CD4-positive, alpha-beta T cell treated with Interleukin-10 for 1 hour (primary cell): ENCODE measurements around the gene KBTBD6.
"Not testable (repeated sequence)": the region's sequence is repeated elsewhere in the genome, so short reads cannot be mapped to it uniquely, and the experiment has no call there.

Experiments used
- DNase-seq: peaks from one replicate; pipeline ENCODE4 v3.0.0-alpha.2; 2020

KBTBD6 gene

GRCh38 chr13:41133951-41134350, 1.3 kb upstream of the KBTBD6 start:
- DNase-seq, result no peak

DNA sequence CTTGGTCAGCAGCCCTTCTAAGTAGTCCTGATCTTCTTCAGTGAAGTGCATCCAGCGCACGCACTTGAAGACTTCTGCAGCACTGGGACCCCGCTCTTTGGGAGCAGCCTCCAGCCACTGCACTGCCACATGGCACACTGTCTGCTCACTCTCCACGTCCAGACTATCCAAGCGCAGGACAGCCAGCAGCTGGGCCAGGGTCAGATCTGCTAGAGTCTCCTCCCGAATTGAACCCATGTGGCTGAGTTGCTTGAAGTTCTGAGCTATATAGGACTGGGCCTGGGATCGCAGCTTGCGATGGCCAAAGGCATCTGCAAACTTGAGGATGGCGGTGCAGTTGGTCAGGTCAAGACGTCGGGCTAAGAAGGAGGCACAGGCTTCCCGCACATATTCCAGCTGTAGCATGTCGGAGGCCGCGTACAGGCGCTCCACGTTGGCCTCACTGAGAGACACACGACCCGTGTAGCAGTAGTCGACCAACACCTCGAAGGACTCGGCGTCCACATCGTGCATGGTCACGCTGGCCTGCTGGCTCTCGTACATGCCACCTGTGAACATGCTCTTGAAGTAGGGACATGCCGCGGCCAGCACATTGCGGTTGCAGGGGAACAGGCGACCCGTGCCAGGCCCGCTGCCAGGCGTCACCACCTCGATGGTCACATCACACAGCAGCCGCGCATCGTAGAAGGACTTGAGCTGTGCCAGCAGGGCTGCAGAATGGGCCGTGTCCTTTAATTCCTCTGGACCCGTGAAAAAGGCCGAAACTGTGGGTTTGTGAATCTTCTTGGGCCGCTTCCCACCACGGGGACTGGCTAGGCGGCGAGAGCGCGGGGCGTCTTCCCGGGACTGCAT, 716 bp downstream of the KBTBD6 start:
- DNase-seq, result not testable (repeated sequence)

DNA sequence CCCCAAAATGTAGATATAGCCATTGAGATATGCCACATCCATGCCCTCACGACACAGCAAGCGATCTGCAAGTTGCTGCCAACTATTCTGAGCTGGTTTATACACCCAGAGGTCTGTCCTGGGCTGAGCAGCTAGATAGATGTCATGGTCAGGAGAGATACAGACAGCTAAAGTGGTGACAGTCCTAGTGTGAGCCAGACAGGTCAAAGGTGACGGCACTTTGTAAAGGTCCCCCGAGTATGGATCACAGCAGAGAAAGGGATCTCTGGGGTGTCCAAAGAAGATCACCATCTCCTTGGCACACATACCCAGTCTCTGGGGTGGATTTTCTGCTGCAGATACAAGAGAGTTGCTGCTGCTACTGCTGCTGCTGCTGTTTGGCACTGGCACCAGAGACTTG, 1.4 kb downstream of the KBTBD6 start:
- not testable (repeated sequence) for DNase-seq

DNA sequence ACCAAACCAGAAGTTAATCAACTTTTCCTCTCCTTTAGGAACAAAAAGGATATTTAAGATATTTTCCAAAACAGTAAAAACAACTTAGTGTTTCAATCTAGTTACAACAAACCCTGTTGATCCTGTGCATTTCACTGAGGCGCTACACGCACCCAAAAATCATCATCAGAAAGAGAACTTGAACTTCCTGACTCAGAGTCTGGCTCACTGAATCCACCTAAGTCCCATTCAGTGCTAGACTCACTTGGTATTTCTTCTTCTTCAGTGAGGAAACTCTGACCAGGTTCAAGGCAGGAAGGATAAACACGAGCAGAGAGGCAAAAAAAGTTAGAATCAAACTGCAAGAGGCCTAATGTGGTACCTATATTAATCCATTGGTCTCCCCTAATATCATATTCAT, 2.2 kb downstream of the KBTBD6 start:
- no peak for DNase-seq

DNA sequence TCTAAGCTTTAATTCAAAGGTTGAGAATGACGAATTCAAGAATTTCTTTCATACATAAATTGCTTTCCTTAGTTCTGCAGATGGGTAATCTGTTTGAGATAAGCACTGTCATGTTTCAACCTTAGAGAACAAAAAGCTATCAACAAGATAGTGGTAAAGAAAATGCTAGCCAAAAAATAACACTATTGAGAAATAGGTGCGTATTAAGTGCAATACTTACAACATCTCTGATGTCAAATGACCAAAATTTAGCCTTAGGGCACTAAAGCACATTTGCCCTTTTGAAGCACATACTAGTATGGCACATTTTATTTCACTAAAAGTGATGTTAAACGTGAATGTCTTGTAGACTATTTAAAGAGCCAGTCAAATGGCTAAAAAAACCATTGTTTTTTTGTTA, 4.9 kb downstream of the KBTBD6 start:
- DNase-seq, result no peak

DNA sequence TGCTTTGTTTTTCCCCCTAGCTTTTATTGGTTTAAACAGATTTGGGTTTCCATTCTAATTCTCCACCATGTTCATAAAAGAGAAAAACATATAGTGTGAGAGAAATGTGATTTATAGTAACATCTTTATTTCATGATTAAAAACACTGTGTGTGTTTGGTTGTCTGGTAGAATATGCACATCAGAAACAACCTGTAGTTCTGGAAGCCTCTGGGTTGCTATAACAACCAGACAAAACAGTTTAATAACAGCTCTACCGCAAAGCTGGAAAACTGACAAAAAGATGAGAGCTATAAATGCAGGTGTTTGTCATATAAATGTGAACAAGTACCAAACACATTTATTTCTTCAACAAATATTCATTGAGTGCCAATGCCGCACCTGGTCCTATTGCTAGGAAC, 9.8 kb downstream of the KBTBD6 start:
- DNase-seq, result peak; percentile 42

GRCh38 chr13:41117869-41118268, 14.7 kb downstream of the KBTBD6 start:
- DNase-seq, result no peak

GRCh38 chr13:41111454-41111853, 21.1 kb downstream of the KBTBD6 start:
- no peak for DNase-seq

DNA sequence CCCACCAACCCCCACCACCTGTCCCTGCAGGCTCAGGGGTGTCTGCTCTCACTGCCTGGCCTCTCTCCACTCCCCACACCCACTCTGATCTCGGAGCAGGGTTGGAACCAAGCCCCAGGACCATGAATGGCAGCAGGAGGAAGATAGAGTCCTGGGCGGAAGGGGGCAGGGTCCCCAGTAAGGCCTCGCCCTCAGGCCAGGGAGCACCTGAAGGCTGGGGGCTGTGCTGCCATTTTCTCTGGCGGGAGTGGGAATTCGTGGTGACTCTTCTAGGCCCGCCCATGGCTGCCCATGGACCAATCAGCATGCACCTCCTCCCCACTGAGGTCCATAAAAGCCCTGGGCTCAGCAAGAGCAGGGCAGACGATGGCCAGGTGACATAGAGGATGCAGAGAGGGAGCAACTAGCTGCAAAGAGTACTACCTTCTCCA, 25.0 kb downstream of the KBTBD6 start:
- DNase-seq, result no peak

DNA sequence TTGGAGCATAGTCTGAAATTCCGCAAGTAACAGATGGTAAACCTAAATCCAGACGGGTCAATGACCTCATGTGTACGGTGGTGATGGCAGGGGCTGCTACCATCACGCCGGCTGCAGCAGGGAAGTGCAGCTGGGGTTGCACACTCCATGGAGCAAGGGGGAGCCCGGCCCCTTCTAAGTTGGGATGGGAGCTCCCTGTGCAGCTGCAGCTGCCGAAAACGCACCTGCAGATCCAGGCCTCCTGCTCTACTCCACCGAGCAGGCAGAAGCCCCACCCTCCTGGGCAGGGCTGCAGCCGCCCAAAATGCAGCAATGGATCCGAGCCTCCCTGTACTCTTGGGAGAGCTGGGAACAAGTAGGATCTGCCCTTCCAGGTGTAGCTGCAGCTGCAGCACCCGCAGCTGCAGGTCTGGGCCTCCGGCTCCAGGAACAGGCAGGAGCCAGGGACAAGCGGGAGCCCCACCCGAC, 25.5 kb downstream of the KBTBD6 start:
- no peak for DNase-seq

- no peak for DNase-seq
Observed at GRCh38 chr13:41099986-41100385, 32.6 kb downstream of the KBTBD6 start.

- DNase-seq, result no peak
Observed at GRCh38 chr13:41098761-41099160, 33.8 kb downstream of the KBTBD6 start.

DNA sequence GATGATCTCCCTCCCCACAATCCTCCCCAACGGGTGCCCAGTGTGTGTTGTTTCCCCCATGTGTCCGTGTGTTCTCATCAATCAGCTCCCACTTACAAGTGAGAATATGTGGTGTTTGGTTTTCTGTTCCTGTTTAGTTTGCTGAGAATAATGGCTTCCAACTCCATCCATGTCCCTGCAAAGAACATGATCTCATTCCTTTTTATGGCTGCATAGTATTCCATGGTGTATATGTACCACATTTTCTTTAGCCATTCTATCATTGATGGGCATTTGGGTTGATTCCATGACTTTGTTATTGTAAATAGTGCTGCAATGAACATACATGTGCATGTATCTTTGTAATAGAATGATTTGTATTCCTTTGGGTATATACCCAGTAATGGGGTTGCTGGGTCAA, 36.9 kb downstream of the KBTBD6 start:
- DNase-seq, result not testable (repeated sequence)

DNA sequence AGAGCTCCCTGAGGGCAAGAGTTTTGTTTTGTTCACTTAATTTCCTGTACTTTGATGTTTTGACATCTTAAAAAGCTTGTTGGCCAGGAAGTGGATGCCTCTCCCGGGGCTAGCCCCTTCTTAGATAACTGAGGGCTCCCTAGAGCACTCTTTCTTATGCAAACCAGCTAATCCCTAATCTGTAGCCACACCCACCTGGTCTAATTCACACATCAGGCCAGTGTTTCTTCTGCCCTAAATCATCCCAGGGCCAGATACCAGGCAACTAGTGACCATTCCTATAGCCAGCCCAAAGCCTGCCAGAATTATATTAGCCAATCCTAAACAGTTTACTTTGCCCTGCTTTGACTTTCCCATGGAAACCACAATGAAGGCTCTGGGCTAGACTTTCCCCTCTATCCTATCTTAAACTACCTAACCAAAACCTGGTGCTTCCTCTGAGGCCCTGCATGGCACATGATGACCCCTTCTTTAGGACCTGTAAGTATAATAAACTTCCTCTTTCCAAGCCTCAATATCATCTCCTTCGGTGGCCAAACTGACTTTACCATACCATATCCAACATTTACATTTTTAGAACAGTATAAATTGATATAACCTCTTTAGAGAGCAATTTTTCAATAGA, 46.5 kb downstream of the KBTBD6 start:
- no peak for DNase-seq

- no peak for DNase-seq
Observed at GRCh38 chr13:41079725-41080124, 52.9 kb downstream of the KBTBD6 start.
